WTC11 (cell line): ENCODE data around the gene STK24.

Experiments
- ETV6 ChIP-seq: sonication (generic); formaldehyde crosslinking; IDR thresholded peaks from 2 replicates; pipeline ENCODE4 v1.8.1; 2022; ENCODE audit warnings: mild to moderate bottlenecking, missing genetic modification reagents
- GRHL2 ChIP-seq: fragments of 250-450 bp; sonication (Bioruptor Pico); IDR thresholded peaks from 2 replicates; pipeline ENCODE4 v1.8.0; 2022; ENCODE audit warnings: mild to moderate bottlenecking, moderate library complexity; ENCODE audit not compliant: insufficient replicate concordance, severe bottlenecking
- JUN ChIP-seq: sonication (generic); formaldehyde crosslinking; IDR thresholded peaks from 2 replicates; pipeline ENCODE4 v1.8.0; 2023; ENCODE audit warnings: mild to moderate bottlenecking, missing genetic modification reagents
- TF ChIP-seq, protein P1 (sequence below): sonication (generic); formaldehyde crosslinking; IDR thresholded peaks from 2 replicates; pipeline ENCODE4 v1.8.1; 2022; ENCODE audit warnings: low read depth, missing genetic modification reagents, borderline replicate concordance

DNA sequence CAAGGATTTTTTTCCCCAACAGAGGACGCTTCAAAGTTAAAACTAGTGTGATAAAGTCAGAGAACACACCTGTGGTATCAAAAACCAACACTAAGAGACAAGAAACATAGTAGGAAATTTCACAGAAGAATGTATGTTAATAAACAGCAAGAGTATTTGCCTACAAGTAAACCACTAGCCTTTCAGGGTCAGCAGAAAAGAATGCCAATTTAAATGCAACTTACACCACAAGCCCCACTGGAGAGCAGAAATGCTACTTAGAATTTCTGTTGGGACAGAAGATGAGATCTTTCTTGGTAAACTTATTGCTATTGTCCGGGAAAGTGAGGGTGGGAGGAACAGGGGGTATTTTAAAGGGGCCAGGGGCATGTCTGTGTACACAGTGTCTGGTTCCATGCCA lies 68.6 kb downstream of the STK24 start:
- TF ChIP-seq ETV6 (CRISPR knock-in tag) (no peak), GRHL2 (CRISPR knock-in tag) (no peak), JUN (CRISPR knock-in tag) (no peak)
- TF ChIP-seq, protein P1, sequence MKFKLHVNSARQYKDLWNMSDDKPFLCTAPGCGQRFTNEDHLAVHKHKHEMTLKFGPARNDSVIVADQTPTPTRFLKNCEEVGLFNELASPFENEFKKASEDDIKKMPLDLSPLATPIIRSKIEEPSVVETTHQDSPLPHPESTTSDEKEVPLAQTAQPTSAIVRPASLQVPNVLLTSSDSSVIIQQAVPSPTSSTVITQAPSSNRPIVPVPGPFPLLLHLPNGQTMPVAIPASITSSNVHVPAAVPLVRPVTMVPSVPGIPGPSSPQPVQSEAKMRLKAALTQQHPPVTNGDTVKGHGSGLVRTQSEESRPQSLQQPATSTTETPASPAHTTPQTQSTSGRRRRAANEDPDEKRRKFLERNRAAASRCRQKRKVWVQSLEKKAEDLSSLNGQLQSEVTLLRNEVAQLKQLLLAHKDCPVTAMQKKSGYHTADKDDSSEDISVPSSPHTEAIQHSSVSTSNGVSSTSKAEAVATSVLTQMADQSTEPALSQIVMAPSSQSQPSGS: no peak
